ENCODE results near the gene NECTIN3. TPM values are rescaled to one million over a fixed set of nuclear protein-coding genes. Genes with fewer than 3 reads are reported as not detected.

NECTIN3 gene
- total RNA-seq, 1 experiment from 2014 or later, result 18.8 TPM

- Histone ChIP-seq H3K36me3 (ENCODE audit: control insufficient read depth, insufficient read depth, low read length) (no peaks in the 10 kb centered on the region), H3K4me3 (ENCODE audit: low read depth in 2 of 2, low read length in 2 of 2) (no peak overlapping the region), H3K4me1 (ENCODE audit: control insufficient read depth, insufficient read depth, low read length) (no peaks in the 10 kb centered on the region), H3K27ac (ENCODE audit: low read length) (no peak overlapping the region), H3K9me3 (ENCODE audit: control insufficient read depth, insufficient read depth, low read depth, low read length) (no peaks in the 10 kb centered on the region), H3K27me3 (ENCODE audit: control insufficient read depth, insufficient read depth, low read length) (no peaks in the 10 kb centered on the region)
- no peak for ATAC-seq
- intact Hi-C loops (cut with micrococcal nuclease; ENCODE audit: unreplicated experiment), result no loop called here
- in situ Hi-C loops (cut with HindIII; ENCODE audit: low pct_unique_long_range_greater_than_20kb, low sequenced_read_pairs), result no loop called here
- TF ChIP-seq POLR2AphosphoS5 (IDR thresholded peaks at IDR 0.05; ENCODE audit: low read depth, low read length), result no peak
- no peak for DNase-seq (ENCODE audit: low read depth, low spot score)
- CTCF ChIA-PET, result no interaction called here
- POLR2A ChIA-PET, result no interaction called here
- BruUV-seq (replicated peaks), result no TSS peak
These were observed 30.7 kb upstream of the NECTIN3 start for GRCh38 chr3:111040959-111041358.

- Histone ChIP-seq H3K4me1 (ENCODE audit: control insufficient read depth, insufficient read depth, low read length) (no peaks in the 10 kb centered on the region), H3K9me3 (ENCODE audit: control insufficient read depth, insufficient read depth, low read depth, low read length) (no peaks in the 10 kb centered on the region), H3K27ac (ENCODE audit: low read length) (no peak overlapping the region), H3K27me3 (ENCODE audit: control insufficient read depth, insufficient read depth, low read length) (no peaks in the 10 kb centered on the region), H3K36me3 (ENCODE audit: control insufficient read depth, insufficient read depth, low read length) (no peaks in the 10 kb centered on the region), H3K4me3 (ENCODE audit: low read depth in 2 of 2, low read length in 2 of 2) (no peak overlapping the region)
- ChIA-PET POLR2A (no interaction called here), CTCF (no interaction called here)
- TF ChIP-seq POLR2AphosphoS5 (IDR thresholded peaks at IDR 0.05; ENCODE audit: low read depth, low read length), result no peak
- TF ChIP-seq CTCF (IDR thresholded peaks at IDR 0.05), result no peak
- TF ChIP-seq TCF7L2 (IDR thresholded peaks at IDR 0.05; ENCODE audit: low read depth, low read length), result no peak
- TF ChIP-seq REST (IDR thresholded peaks at IDR 0.05; ENCODE audit: insufficient read depth in 1 of 2, low read depth in 2 of 2, low read length in 1 of 2), result no peak
- intact Hi-C loops (cut with micrococcal nuclease; ENCODE audit: unreplicated experiment), result no loop called here
- DNase-seq (ENCODE audit: low read depth, low spot score), result no peak
- no TSS peak for BruUV-seq (replicated peaks)
- in situ Hi-C loops (cut with HindIII; ENCODE audit: low pct_unique_long_range_greater_than_20kb, low sequenced_read_pairs), result no loop called here
- no peak for ATAC-seq
These were observed 26.1 kb upstream of the NECTIN3 start for GRCh38 chr3:111045564-111045963.

DNA sequence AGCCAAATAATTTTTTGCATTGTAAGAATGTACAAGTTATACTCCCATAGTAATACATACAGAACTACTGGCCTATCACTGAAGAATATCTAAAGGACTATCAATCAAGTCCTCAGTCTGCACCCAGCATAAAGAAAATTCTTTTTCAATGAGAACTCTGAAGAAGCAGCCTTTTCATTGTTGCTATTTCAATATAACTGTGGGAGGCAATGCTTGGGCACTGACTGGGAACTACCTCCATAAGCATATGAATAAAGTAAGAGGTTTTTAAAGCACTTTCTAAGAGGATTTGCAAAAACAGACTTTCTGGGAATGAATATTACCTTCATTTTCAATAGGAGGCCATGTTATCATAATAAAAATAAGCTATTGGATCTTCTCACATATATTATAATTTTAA lies 24.6 kb upstream of the NECTIN3 start:
- Histone ChIP-seq H3K4me1 (ENCODE audit: control insufficient read depth, insufficient read depth, low read length) (no peaks in the 10 kb centered on the region), H3K36me3 (ENCODE audit: control insufficient read depth, insufficient read depth, low read length) (no peaks in the 10 kb centered on the region), H3K27me3 (ENCODE audit: control insufficient read depth, insufficient read depth, low read length) (no peaks in the 10 kb centered on the region), H3K4me3 (ENCODE audit: low read depth in 2 of 2, low read length in 2 of 2) (no peak overlapping the region), H3K27ac (ENCODE audit: low read length) (no peak overlapping the region), H3K9me3 (ENCODE audit: control insufficient read depth, insufficient read depth, low read depth, low read length) (no peaks in the 10 kb centered on the region)
- intact Hi-C loops (cut with micrococcal nuclease; ENCODE audit: unreplicated experiment), result no loop called here
- ATAC-seq (no peak), DNase-seq (ENCODE audit: low read depth, low spot score) (no peak)
- CTCF ChIA-PET, result no interaction called here
- TF ChIP-seq TCF7L2 (IDR thresholded peaks at IDR 0.05; ENCODE audit: low read depth, low read length), result no peak
- TF ChIP-seq CTCF (IDR thresholded peaks at IDR 0.05), result no peak
- TF ChIP-seq SIN3A (IDR thresholded peaks at IDR 0.05; ENCODE audit: borderline replicate concordance, insufficient read depth, low read depth, low read length), result no peak
- no peak for TF ChIP-seq REST (IDR thresholded peaks at IDR 0.05; ENCODE audit: insufficient read depth in 1 of 2, low read depth in 2 of 2, low read length in 1 of 2)
- TF ChIP-seq POLR2AphosphoS5 (IDR thresholded peaks at IDR 0.05; ENCODE audit: low read depth, low read length), result no peak
- POLR2A ChIA-PET, result no interaction called here
- in situ Hi-C loops (cut with HindIII; ENCODE audit: low pct_unique_long_range_greater_than_20kb, low sequenced_read_pairs), result no loop called here
- no TSS peak for BruUV-seq (replicated peaks)

Data from Panc1 (cell line).